ENCODE data around the gene ZNF76. TPM values are rescaled to one million over a fixed set of nuclear protein-coding genes. Genes with fewer than 3 reads are reported as not detected.
A peak's percentile ranks its signal among the peaks of the same experiment; 100 is the strongest.

ZNF76 gene
- total and polyA plus RNA-seq, 3 experiments from 2014 or later, result 31.3 to 35.2 (median 33.6) TPM

GRCh38 chr6:35312076-35312800, 52.7 kb downstream of the ZNF76 start:
- Mint-ChIP-seq H3K4me3 (peak overlapping the region; percentile 71 to 93 (median 84)), H3K36me3 (peaks cover 13 to 85% (median 32%) of the 10 kb centered on the region in 3 donors), H3K9me3 (no peaks in the 10 kb centered on the region), H3K27me3 (no peaks in the 10 kb centered on the region), H3K27ac (peak overlapping the region; percentile 96 to 99 (median 98)), H3K4me1 (peaks cover 81 to 96% (median 93%) of the 10 kb centered on the region in 3 donors)
- H3K4me3 ChIP-seq (ENCODE audit: low read length), result peak overlapping the region; percentile 56
- ChIA-PET POLR2A (interaction anchor here (0.5 to 3.2 kb wide), 4 partner anchors 9 to 28 kb away, joined by 3 to 16 read pairs (median 11); partner anchors contain the start of gene DEF6), CTCF (interaction anchor here (1.2 to 4.4 kb wide), 6 partner anchors 9 to 19 kb away, joined by 5 to 28 read pairs (median 6); partner anchors contain the start of gene DEF6)
- DNase-seq, result no peak
- no peaks in the 10 kb centered on the region for H3K9me3 ChIP-seq (ENCODE audit: low read length)
- H3K27me3 ChIP-seq (ENCODE audit: insufficient read depth, low read length, poor library complexity, severe bottlenecking), result no peaks in the 10 kb centered on the region
- peaks cover 22% of the 10 kb centered on the region for H3K36me3 ChIP-seq (ENCODE audit: insufficient read depth, low read length)
- peak overlapping the region; percentile 69 for H3K27ac ChIP-seq (ENCODE audit: low read depth, low read length)
- H3K4me1 ChIP-seq (ENCODE audit: insufficient read depth, low read length), result peaks cover 87% of the 10 kb centered on the region

DNA sequence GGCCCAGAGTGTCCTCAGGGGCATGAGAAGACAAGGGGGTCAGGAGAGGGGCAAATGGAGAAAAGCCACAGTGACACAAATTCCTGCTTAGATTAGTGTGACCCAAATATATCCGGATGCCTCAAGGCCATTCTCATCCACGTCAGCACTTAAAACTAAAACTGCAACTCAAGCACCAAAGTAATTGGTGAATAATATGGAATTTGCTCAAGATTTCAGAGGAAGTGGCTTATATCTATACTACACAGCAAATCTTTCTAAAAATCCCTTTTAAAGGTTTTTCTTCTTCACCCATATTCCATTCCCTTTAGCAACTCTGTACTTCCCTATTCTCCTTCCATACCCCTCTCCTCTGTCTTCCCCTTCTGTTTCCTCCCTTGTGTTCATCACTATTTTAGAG, 53.3 kb downstream of the ZNF76 start:
- Mint-ChIP-seq H3K27me3 (no peaks in the 10 kb centered on the region), H3K4me1 (peaks cover 78 to 93% (median 89%) of the 10 kb centered on the region in 3 donors), H3K9me3 (no peaks in the 10 kb centered on the region), H3K4me3 (peak overlapping the region; percentile 71 to 93 (median 84)), H3K27ac (peak overlapping the region; percentile 96 to 99 (median 98)), H3K36me3 (peaks cover 13 to 85% (median 33%) of the 10 kb centered on the region in 3 donors)
- Histone ChIP-seq H3K4me1 (ENCODE audit: insufficient read depth, low read length) (peaks cover 84% of the 10 kb centered on the region), H3K9me3 (ENCODE audit: low read length) (no peaks in the 10 kb centered on the region), H3K4me3 (ENCODE audit: low read length) (peak overlapping the region; percentile 56), H3K27me3 (ENCODE audit: insufficient read depth, low read length, poor library complexity, severe bottlenecking) (no peaks in the 10 kb centered on the region), H3K27ac (ENCODE audit: low read depth, low read length) (no peak overlapping the region), H3K36me3 (ENCODE audit: insufficient read depth, low read length) (peaks cover 22% of the 10 kb centered on the region)
- ChIA-PET CTCF (interaction anchor here (1.2 to 4.4 kb wide), 5 partner anchors 9 to 15 kb away, joined by 5 to 28 read pairs (median 6); partner anchors contain the start of gene DEF6), POLR2A (interaction anchor here (0.5 to 0.6 kb wide), 2 partner anchors 28 to 36 kb away, joined by 4 to 16 read pairs; no protein-coding TSS in a partner anchor)
- DNase-seq, result no peak

DNA sequence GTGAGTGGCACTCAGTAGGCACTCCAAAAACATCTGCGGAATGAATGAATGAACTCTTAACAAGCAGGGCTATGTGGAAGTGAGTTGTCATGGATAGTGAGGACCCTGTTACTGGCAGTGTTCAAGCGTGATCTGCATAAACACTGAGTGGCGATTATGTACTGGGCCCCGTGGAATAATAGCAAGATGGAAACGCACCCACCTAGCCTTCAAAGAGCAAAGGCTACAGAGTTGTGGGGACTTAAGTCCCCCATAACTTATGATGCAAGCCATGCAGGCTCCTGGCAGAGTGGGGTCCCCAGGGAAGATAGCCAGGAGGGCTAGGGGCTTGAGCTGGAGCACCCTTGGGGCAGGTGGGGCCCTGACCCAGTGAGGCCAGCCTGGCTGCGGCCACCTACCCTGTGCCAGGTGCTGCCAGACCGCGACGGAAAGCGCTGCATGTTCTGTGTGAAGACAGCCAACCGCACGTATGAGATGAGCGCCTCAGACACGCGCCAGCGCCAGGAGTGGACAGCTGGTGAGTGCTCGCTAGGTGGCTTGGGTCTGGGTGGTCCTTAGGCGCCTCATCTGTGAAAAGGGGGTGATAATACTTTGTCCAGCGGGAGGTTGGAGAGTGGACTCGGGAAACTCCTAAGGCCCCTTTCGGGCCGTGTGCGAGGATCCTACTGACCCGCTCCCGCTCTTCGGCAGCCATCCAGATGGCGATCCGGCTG, 58.1 kb downstream of the ZNF76 start:
- Histone ChIP-seq H3K27me3 (ENCODE audit: insufficient read depth, low read length, poor library complexity, severe bottlenecking) (no peaks in the 10 kb centered on the region), H3K4me3 (ENCODE audit: low read length) (no peak overlapping the region), H3K4me1 (ENCODE audit: insufficient read depth, low read length) (peaks cover 41% of the 10 kb centered on the region), H3K36me3 (ENCODE audit: insufficient read depth, low read length) (peaks cover 64% of the 10 kb centered on the region), H3K9me3 (ENCODE audit: low read length) (no peaks in the 10 kb centered on the region), H3K27ac (ENCODE audit: low read depth, low read length) (no peak overlapping the region)
- Mint-ChIP-seq H3K4me1 (peaks cover 40 to 56% (median 56%) of the 10 kb centered on the region in 3 donors), H3K27me3 (no peaks in the 10 kb centered on the region), H3K9me3 (peaks cover 0 to 1% (median 0%) of the 10 kb centered on the region in 5 donors), H3K36me3 (peaks cover 22 to 89% (median 41%) of the 10 kb centered on the region in 3 donors), H3K27ac (peak overlapping the region in 5 of 8 donors; percentile 33 to 62 (median 48)), H3K4me3 (no peak overlapping the region)
- no peak for DNase-seq
- POLR2A ChIA-PET, result interaction anchor here (1.0 kb wide), 1 partner anchor 15 kb away, joined by 4 read pairs; no protein-coding TSS in a partner anchor
- CTCF ChIA-PET, result interaction anchor here (0.6 to 18.1 kb wide), 3 partner anchors 10 to 1520 kb away, joined by 3 to 295 read pairs (median 15); partner anchors contain the start of gene DEF6

DNA sequence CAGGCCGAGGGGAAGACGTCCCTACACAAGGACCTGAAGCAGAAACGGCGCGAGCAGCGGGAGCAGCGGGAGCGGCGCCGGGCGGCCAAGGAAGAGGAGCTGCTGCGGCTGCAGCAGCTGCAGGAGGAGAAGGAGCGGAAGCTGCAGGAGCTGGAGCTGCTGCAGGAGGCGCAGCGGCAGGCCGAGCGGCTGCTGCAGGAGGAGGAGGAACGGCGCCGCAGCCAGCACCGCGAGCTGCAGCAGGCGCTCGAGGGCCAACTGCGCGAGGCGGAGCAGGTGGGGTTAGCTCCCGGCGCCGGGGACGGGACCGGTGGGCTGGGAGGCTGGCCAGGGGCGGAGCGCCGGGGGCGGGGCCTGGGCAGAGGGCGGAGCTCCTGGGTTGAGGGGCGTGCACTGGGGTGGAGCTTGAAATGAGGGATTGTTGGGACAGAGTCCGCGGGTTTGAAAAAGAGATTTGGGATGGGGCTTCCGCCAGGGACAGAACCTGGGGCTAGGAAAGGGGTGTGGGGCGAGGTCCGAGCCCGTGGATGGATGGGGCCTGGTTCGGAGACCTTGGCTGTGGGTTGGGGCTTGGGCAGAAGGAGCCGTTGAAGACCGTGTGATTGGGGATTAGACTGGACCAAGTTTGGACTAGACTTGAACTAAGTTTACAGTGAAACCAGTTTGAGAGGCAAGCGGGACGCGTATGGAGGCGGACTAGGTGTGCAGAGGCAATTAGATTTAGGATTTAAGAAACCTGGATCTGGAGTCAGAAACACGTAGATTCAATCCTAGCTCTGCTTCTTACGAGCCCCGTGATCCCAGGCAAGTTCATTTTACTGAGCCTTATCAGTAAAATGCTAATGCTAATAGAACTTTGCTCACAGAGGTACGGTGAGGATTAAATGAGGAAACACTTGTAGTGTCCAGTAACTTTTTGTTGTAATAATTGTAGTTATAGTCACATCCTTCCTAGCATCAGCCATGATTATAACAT, 58.9 kb downstream of the ZNF76 start:
- peak overlapping the region in 1 of 7 donors; percentile 29 for H3K4me3 Mint-ChIP-seq
- H3K27me3 Mint-ChIP-seq, result no peaks in the 10 kb centered on the region
- no peak for DNase-seq
- CTCF ChIA-PET, result interaction anchor here (0.6 to 18.1 kb wide), 4 partner anchors 9 to 1519 kb away, joined by 3 to 295 read pairs (median 9); partner anchors contain the start of gene DEF6
- POLR2A ChIA-PET, result interaction anchor here (0.7 to 1.0 kb wide), 2 partner anchors 10 to 16 kb away, joined by 3 to 4 read pairs; no protein-coding TSS in a partner anchor
- H3K9me3 Mint-ChIP-seq, result peaks cover 0 to 1% (median 0%) of the 10 kb centered on the region in 5 donors
- peaks cover 22 to 91% (median 40%) of the 10 kb centered on the region in 3 donors for H3K36me3 Mint-ChIP-seq
- Histone ChIP-seq H3K27ac (ENCODE audit: low read depth, low read length) (no peak overlapping the region), H3K27me3 (ENCODE audit: insufficient read depth, low read length, poor library complexity, severe bottlenecking) (no peaks in the 10 kb centered on the region), H3K9me3 (ENCODE audit: low read length) (no peaks in the 10 kb centered on the region), H3K4me3 (ENCODE audit: low read length) (no peak overlapping the region), H3K4me1 (ENCODE audit: insufficient read depth, low read length) (peaks cover 33% of the 10 kb centered on the region), H3K36me3 (ENCODE audit: insufficient read depth, low read length) (peaks cover 72% of the 10 kb centered on the region)
- peak overlapping the region in 2 of 8 donors; percentile 40 to 59 for H3K27ac Mint-ChIP-seq
- H3K4me1 Mint-ChIP-seq, result peaks cover 34 to 48% (median 47%) of the 10 kb centered on the region in 3 donors

- Histone ChIP-seq H3K27ac (ENCODE audit: low read depth, low read length) (no peak overlapping the region), H3K9me3 (ENCODE audit: low read length) (no peaks in the 10 kb centered on the region), H3K27me3 (ENCODE audit: insufficient read depth, low read length, poor library complexity, severe bottlenecking) (no peaks in the 10 kb centered on the region), H3K4me1 (ENCODE audit: insufficient read depth, low read length) (peaks cover 24% of the 10 kb centered on the region), H3K36me3 (ENCODE audit: insufficient read depth, low read length) (peaks cover 74% of the 10 kb centered on the region), H3K4me3 (ENCODE audit: low read length) (no peak overlapping the region)
- Mint-ChIP-seq H3K4me1 (peaks cover 26 to 38% (median 37%) of the 10 kb centered on the region in 3 donors), H3K27ac (peak overlapping the region in 3 of 8 donors; percentile 43 to 81 (median 75)), H3K9me3 (peaks cover 0 to 1% (median 0%) of the 10 kb centered on the region in 5 donors), H3K27me3 (no peaks in the 10 kb centered on the region), H3K4me3 (no peak overlapping the region), H3K36me3 (peaks cover 21 to 84% (median 36%) of the 10 kb centered on the region in 3 donors)
- ChIA-PET CTCF (interaction anchor here (1.0 to 18.1 kb wide), 4 partner anchors 8 to 24 kb away, joined by 3 to 295 read pairs (median 4); partner anchors contain the start of gene DEF6), POLR2A (interaction anchor here (0.6 kb wide), 1 partner anchor 29 kb away, joined by 4 read pairs; no protein-coding TSS in a partner anchor)
- DNase-seq, result no peak
Observed at GRCh38 chr6:35319346-35320030, 60.0 kb downstream of the ZNF76 start.

- Mint-ChIP-seq H3K27me3 (no peaks in the 10 kb centered on the region), H3K27ac (peak overlapping the region in 5 of 8 donors; percentile 11 to 79 (median 70)), H3K4me1 (peaks cover 20 to 33% (median 32%) of the 10 kb centered on the region in 3 donors), H3K9me3 (peaks cover 0 to 1% (median 0%) of the 10 kb centered on the region in 5 donors), H3K36me3 (peaks cover 18 to 83% (median 33%) of the 10 kb centered on the region in 3 donors), H3K4me3 (no peak overlapping the region)
- no peaks in the 10 kb centered on the region for H3K27me3 ChIP-seq (ENCODE audit: insufficient read depth, low read length, poor library complexity, severe bottlenecking)
- ChIA-PET CTCF (interaction anchor here (1.0 to 18.1 kb wide), 3 partner anchors 12 to 25 kb away, joined by 3 to 295 read pairs (median 4); partner anchors contain the start of gene DEF6), POLR2A (interaction anchor here (0.6 kb wide), 1 partner anchor 29 kb away, joined by 4 read pairs; no protein-coding TSS in a partner anchor)
- H3K36me3 ChIP-seq (ENCODE audit: insufficient read depth, low read length), result peaks cover 79% of the 10 kb centered on the region
- H3K4me3 ChIP-seq (ENCODE audit: low read length), result no peak overlapping the region
- no peak for DNase-seq
- H3K9me3 ChIP-seq (ENCODE audit: low read length), result no peaks in the 10 kb centered on the region
- H3K4me1 ChIP-seq (ENCODE audit: insufficient read depth, low read length), result peaks cover 19% of the 10 kb centered on the region
- H3K27ac ChIP-seq (ENCODE audit: low read depth, low read length), result no peak overlapping the region
Observed at GRCh38 chr6:35320031-35320410, 60.5 kb downstream of the ZNF76 start.

Measured in CD8-positive, alpha-beta memory T cell (primary cell).